SK-N-SH treated with all-trans-retinoic acid at 6 μM for 48 hours (cell line): Measurements from ENCODE around the gene PRKG1.

Source experiments
- ARNTL ChIP-seq: fragments of 450-650 bp; formaldehyde crosslinking; IDR thresholded peaks from 2 replicates; pipeline ENCODE4 v1.5.0; 2020; ENCODE audit warnings: low read depth, mild to moderate bottlenecking, moderate library complexity, borderline replicate concordance
- BACH2 ChIP-seq: fragments of 250-450 bp; sonication (Bioruptor Pico); IDR thresholded peaks from 2 replicates; pipeline ENCODE4 v1.9.0; 2021; ENCODE audit warnings: mild to moderate bottlenecking, borderline replicate concordance
- CSDC2 ChIP-seq: fragments of 250-450 bp; sonication (Bioruptor Pico); IDR thresholded peaks from 2 replicates; pipeline ENCODE4 v1.5.0; 2020; ENCODE audit warnings: mild to moderate bottlenecking, moderate library complexity
- ESRRG ChIP-seq: fragments of 250-450 bp; sonication (Bioruptor Pico); IDR thresholded peaks from 2 replicates; pipeline ENCODE4 v1.6.1; 2021; ENCODE audit warnings: mild to moderate bottlenecking
- GLIS3 ChIP-seq: fragments of 250-450 bp; sonication (Bioruptor Pico); IDR thresholded peaks from 2 replicates; pipeline ENCODE4 v1.5.0; 2020; ENCODE audit warnings: mild to moderate bottlenecking, moderate library complexity
- ISL1 ChIP-seq: fragments of 250-450 bp; sonication (Bioruptor Pico); IDR thresholded peaks from 2 replicates; pipeline ENCODE4 v2.1.2; 2022; ENCODE audit warnings: mild to moderate bottlenecking, moderate library complexity
- PATZ1 ChIP-seq: fragments of 250-450 bp; sonication (Bioruptor Pico); IDR thresholded peaks from 2 replicates; pipeline ENCODE4 v1.8.0; 2020; ENCODE audit warnings: mild to moderate bottlenecking, moderate library complexity, borderline replicate concordance
- RARB ChIP-seq: fragments of 250-450 bp; sonication (Bioruptor Pico); IDR thresholded peaks from 2 replicates; pipeline ENCODE4 v1.8.0; 2021; ENCODE audit warnings: mild to moderate bottlenecking, moderate library complexity
- TOX ChIP-seq: fragments of 250-450 bp; sonication (Bioruptor Pico); IDR thresholded peaks from 2 replicates; pipeline ENCODE4 v1.8.0; 2021; ENCODE audit warnings: mild to moderate bottlenecking, moderate library complexity, borderline replicate concordance
- TSHZ2 ChIP-seq: fragments of 250-450 bp; sonication (Bioruptor Pico); IDR thresholded peaks from 2 replicates; pipeline ENCODE4 v1.5.0; 2020; ENCODE audit warnings: mild to moderate bottlenecking, moderate library complexity
- ZC3H10 ChIP-seq: fragments of 250-450 bp; sonication (Bioruptor Pico); IDR thresholded peaks from 2 replicates; pipeline ENCODE4 v1.5.1; 2021; ENCODE audit warnings: mild to moderate bottlenecking, moderate library complexity
- ZFP30 ChIP-seq: fragments of 450-650 bp; formaldehyde crosslinking; IDR thresholded peaks from 2 replicates; pipeline ENCODE4 v1.5.0; 2022; ENCODE audit warnings: mild to moderate bottlenecking, moderate library complexity
- ZNF565 ChIP-seq: fragments of 450-650 bp; formaldehyde crosslinking; conservative IDR thresholded peaks from 2 replicates; pipeline ENCODE4 v1.5.0; 2020; ENCODE audit warnings: low read depth, mild to moderate bottlenecking, moderate library complexity

- TF ChIP-seq ZFP30 (CRISPR knock-in tag) (no peak), ARNTL (CRISPR knock-in tag) (no peak), PATZ1 (no peak), TOX (CRISPR knock-in tag) (no peak), TSHZ2 (no peak), ISL1 (no peak), BACH2 (CRISPR knock-in tag) (no peak), GLIS3 (CRISPR knock-in tag) (no peak), ZNF565 (CRISPR knock-in tag) (no peak), RARB (CRISPR knock-in tag) (no peak), ZC3H10 (no peak), ESRRG (CRISPR knock-in tag) (no peak), CSDC2 (CRISPR knock-in tag) (no peak)
Measured at GRCh38 chr10:51416494-51416893, 342.2 kb downstream of the PRKG1 start.
